Right ventricle myocardium superior (tissue), 1 donor: ENCODE measurements around the gene SLC12A7. TPM values are rescaled to one million over a fixed set of nuclear protein-coding genes. Genes with fewer than 3 reads are reported as not detected.

ENCODE experiments used
- microRNA-seq: library from miRNA; unstranded; fragments of <30 nt; microRNA quantifications from one replicate; pipeline ENCODE4 v1.2.0, GENCODE V29; 2020
- total RNA-seq: library from RNA; stranded (reverse); fragmentation: NEBNext Ultra II Directional; extraction: Animal tissue kit (Norgen Biotek cat#: 25700); gene quantifications from one replicate; pipeline ENCODE4 v1.2.1, GENCODE V29; 2021
- donor health status: DM: no; HTN: yes; CAD: no; lungs with severe emphysema.

SLC12A7 gene
- total RNA-seq, 1 donor from 2014 or later, result 172 TPM

Small RNA genes within 50 kb of the gene (microRNA-seq; reads per million reads assigned to microRNA genes)
- not detected for gene MIR4635

Other genes with a start within 250 kb of the SLC12A7 start
- gene BRD9, start 219.3 kb downstream of the SLC12A7 start, total RNA-seq, result 28.0 TPM
- gene TRIP13, start 219.2 kb downstream of the SLC12A7 start, total RNA-seq, result 0.48 TPM
- gene NKD2, start 103.3 kb downstream of the SLC12A7 start, total RNA-seq, result 2.8 TPM
- gene SLC6A19, start 89.5 kb upstream of the SLC12A7 start, total RNA-seq, result not detected
- not detected for gene SLC6A18, start 113.3 kb upstream of the SLC12A7 start, total RNA-seq
- not detected for gene TERT, start 183.0 kb upstream of the SLC12A7 start, total RNA-seq
- 30.4 TPM for gene CLPTM1L, start 233.0 kb upstream of the SLC12A7 start, total RNA-seq